H9 (cell line): ENCODE measurements around the gene EIF1AD. TPM values are rescaled to one million over a fixed set of nuclear protein-coding genes. Genes with fewer than 3 reads are reported as not detected.

Experiments
- DNase-seq: peaks from one replicate; pipeline ENCODE4 v3.0.0-alpha.2; 2017
- H2AFZ ChIP-seq: one replicate; pipeline ENCODE4 v1.6.1; 2013; ENCODE audit warnings: mild to moderate bottlenecking, low read length, control low read depth, moderate library complexity
- H2AK5ac ChIP-seq: 2 replicates; pipeline ENCODE4 v1.6.1; 2013; ENCODE audit warnings: low read length, control low read depth, mixed read lengths; ENCODE audit not compliant: insufficient read length
- H2BK120ac ChIP-seq: one replicate; pipeline ENCODE4 v1.6.1; 2013; ENCODE audit warnings: low read depth, mild to moderate bottlenecking, low read length, control low read depth, inconsistent platforms; ENCODE audit not compliant: poor library complexity, severe bottlenecking
- H2BK12ac ChIP-seq: 2 replicates; pipeline ENCODE4 v1.6.1; 2013; ENCODE audit warnings: low read length, control low read depth, mixed read lengths, low read depth; ENCODE audit not compliant: insufficient read length
- H2BK15ac ChIP-seq: 2 replicates; pipeline ENCODE4 v1.6.1; 2013; ENCODE audit warnings: low read depth, low read length, control low read depth
- H2BK20ac ChIP-seq: one replicate; pipeline ENCODE4 v1.6.1; 2013; ENCODE audit warnings: low read depth, mild to moderate bottlenecking, low read length, control low read depth, inconsistent platforms; ENCODE audit not compliant: poor library complexity, severe bottlenecking
- H2BK5ac ChIP-seq: 2 replicates; pipeline ENCODE4 v1.6.1; 2013; ENCODE audit warnings: low read length, control low read depth, mixed read lengths; ENCODE audit not compliant: insufficient read length
- H3K14ac ChIP-seq: 2 replicates; pipeline ENCODE4 v1.6.1; 2013; ENCODE audit warnings: low read length, control low read depth; ENCODE audit not compliant: insufficient read depth
- H3K18ac ChIP-seq: 2 replicates; pipeline ENCODE4 v1.6.1; 2013; ENCODE audit warnings: low read depth, mild to moderate bottlenecking, mixed read lengths, low read length, control low read depth; ENCODE audit not compliant: insufficient read length
- H3K23ac ChIP-seq: 2 replicates; pipeline ENCODE4 v1.6.1; 2013; ENCODE audit warnings: low read length, control low read depth, mixed read lengths, low read depth; ENCODE audit not compliant: insufficient read length
- H3K23me2 ChIP-seq: 2 replicates; pipeline ENCODE4 v1.6.1; 2013; ENCODE audit warnings: low read depth, mild to moderate bottlenecking, mixed read lengths, low read length, control low read depth; ENCODE audit not compliant: insufficient read length, poor library complexity, severe bottlenecking
- H3K27ac ChIP-seq: 2 replicates; pipeline ENCODE4 v1.5.1; 2013; ENCODE audit warnings: low read length, control low read depth, mixed read lengths, low read depth; ENCODE audit not compliant: insufficient read length
- H3K27me3 ChIP-seq: 2 replicates; pipeline ENCODE4 v1.6.1; 2013; ENCODE audit warnings: low read length, control low read depth, inconsistent platforms; ENCODE audit not compliant: insufficient read depth
- H3K4ac ChIP-seq: 2 replicates; pipeline ENCODE4 v1.6.1; 2013; ENCODE audit warnings: low read depth, mild to moderate bottlenecking, control low read depth, inconsistent platforms, low read length, moderate library complexity
- H3K4me1 ChIP-seq: 2 replicates; pipeline ENCODE4 v1.6.1; 2013; ENCODE audit warnings: low read length, control low read depth, inconsistent platforms; ENCODE audit not compliant: insufficient read depth
- H3K4me2 ChIP-seq: 2 replicates; pipeline ENCODE4 v1.6.1; 2013; ENCODE audit warnings: low read length, control low read depth, mixed read lengths; ENCODE audit not compliant: insufficient read length, insufficient read depth
- H3K56ac ChIP-seq: 2 replicates; pipeline ENCODE4 v1.6.1; 2013; ENCODE audit warnings: low read depth, mild to moderate bottlenecking, mixed read lengths, low read length, control low read depth; ENCODE audit not compliant: insufficient read length
- H3K79me1 ChIP-seq: 2 replicates; pipeline ENCODE4 v1.6.1; 2013; ENCODE audit warnings: low read depth, mild to moderate bottlenecking, moderate library complexity, low read length, control low read depth, inconsistent platforms; ENCODE audit not compliant: insufficient read depth, poor library complexity, severe bottlenecking
- H3K79me2 ChIP-seq: 2 replicates; pipeline ENCODE4 v1.6.1; 2013; ENCODE audit warnings: low read length, control low read depth, inconsistent platforms; ENCODE audit not compliant: insufficient read depth
- H3K9ac ChIP-seq: 2 replicates; pipeline ENCODE4 v1.6.1; 2013; ENCODE audit warnings: low read length, control low read depth, mixed read lengths; ENCODE audit not compliant: insufficient read length; ENCODE audit errors: extremely low read depth
- H3K9me3 ChIP-seq: one replicate; pipeline ENCODE4 v1.6.1; 2013; ENCODE audit warnings: low read depth, low read length, inconsistent platforms; ENCODE audit not compliant: control insufficient read depth
- H3T11ph ChIP-seq: one replicate; pipeline ENCODE4 v1.6.1; 2013; ENCODE audit warnings: mild to moderate bottlenecking, low read length, control low read depth, inconsistent platforms
- H4K20me1 ChIP-seq: one replicate; pipeline ENCODE4 v1.6.1; 2013; ENCODE audit not compliant: control insufficient read depth, insufficient read length, insufficient read depth
- H4K5ac ChIP-seq: 2 replicates; pipeline ENCODE4 v1.6.1; 2013; ENCODE audit warnings: low read depth, mild to moderate bottlenecking, mixed read lengths, low read length, control low read depth; ENCODE audit not compliant: insufficient read length
- H4K8ac ChIP-seq: replicated peaks from 2 replicates; pipeline ENCODE4 v1.6.1; 2013; ENCODE audit warnings: low read length, control low read depth, mixed read lengths, low read depth; ENCODE audit not compliant: insufficient read length
- H4K91ac ChIP-seq: 2 replicates; pipeline ENCODE4 v1.6.1; 2013; ENCODE audit warnings: low read depth, mild to moderate bottlenecking, moderate library complexity, mixed read lengths, low read length, control low read depth; ENCODE audit not compliant: insufficient read length
- H3K27ac Mint-ChIP-seq, 3 experiments: 2 replicates in 2 of 3; 3 replicates in 1 of 3; pipeline ENCODE4 v1.8.0; 2020 to 2021; ENCODE audit warnings: mixed read lengths in 3 of 3, mild to moderate bottlenecking in 1 of 3, moderate library complexity in 1 of 3
- H3K27me3 Mint-ChIP-seq: 2 replicates; pipeline ENCODE4 v1.8.0; 2021; ENCODE audit warnings: low read depth, mild to moderate bottlenecking, moderate library complexity, mixed read lengths
- H3K36me3 Mint-ChIP-seq, 3 experiments: 2 replicates in 2 of 3; 3 replicates in 1 of 3; pipeline ENCODE4 v1.8.0; 2020 to 2021; ENCODE audit warnings: low read depth in 3 of 3, mixed read lengths in 3 of 3; ENCODE audit not compliant: insufficient read depth in 1 of 3
- H3K4me1 Mint-ChIP-seq, 2 experiments: 2 replicates each; pipeline ENCODE4 v1.8.0; 2020; ENCODE audit warnings: mixed read lengths in 2 of 2
- H3K4me3 Mint-ChIP-seq, 2 experiments: 2 replicates in 1 of 2; 3 replicates in 1 of 2; pipeline ENCODE4 v1.8.0; 2020 to 2021; ENCODE audit warnings: mild to moderate bottlenecking in 2 of 2, mixed read lengths in 2 of 2, moderate library complexity in 1 of 2
- H3K9me3 Mint-ChIP-seq, 2 experiments: 2 replicates in 1 of 2; 3 replicates in 1 of 2; pipeline ENCODE4 v1.8.0; 2020; ENCODE audit warnings: mild to moderate bottlenecking in 2 of 2, mixed read lengths in 2 of 2, moderate library complexity in 1 of 2
- WGBS: extraction: QIAGEN DNeasy Blood & Tissue Kit; methylation state at CpG from one replicate; pipeline ENCODE4 v1.1.7; 2013; ENCODE audit warnings: missing lambda C conversion rate, low lambda C conversion rate, mixed read lengths; ENCODE audit not compliant: insufficient read length; ENCODE audit errors: extremely low coverage; 5-methylcytosine and 5-hydroxymethylcytosine counted together
- total RNA-seq: library from RNA; stranded (reverse); gene quantifications from 2 replicates; pipeline ENCODE4 v1.2.1, GENCODE V29; 2021
- TF ChIP-seq, protein P1 (sequence below): fragments of 200-600 bp; sonication (generic); conservative IDR thresholded peaks from 3 replicates; pipeline ENCODE4 v1.8.0; 2021; ENCODE audit warnings: antibody characterized with exemption, mild to moderate bottlenecking

Gene EIF1AD
- total RNA-seq, 1 experiment from 2014 or later = 46.7 TPM

GRCh38 chr11:65958291-65958690 lies 43.7 kb downstream of the EIF1AD start:
- Histone ChIP-seq H3K9ac (no peak overlapping the region), H3K4me2 (no peak overlapping the region)
- WGBS = no CpG with 5 or more reads among the region's 4 CpGs

More at GRCh38 chr11:65958291-65958690, 43.7 kb downstream of the EIF1AD start:
- no peak overlapping the region for H4K8ac ChIP-seq
- H3T11ph ChIP-seq = no peak overlapping the region
- no peaks in the 10 kb centered on the region for H3K27me3 ChIP-seq
- no peak overlapping the region for H4K91ac ChIP-seq
- H3K27ac ChIP-seq = no peak overlapping the region
- DNase-seq = no peak
- H2BK120ac ChIP-seq = no peak overlapping the region
- peaks cover 3% of the 10 kb centered on the region for H3K23me2 ChIP-seq
- H3K79me1 ChIP-seq = peaks cover 5% of the 10 kb centered on the region
- no peaks in the 10 kb centered on the region; a peak in 1 of 5 replicates for H3K9me3 Mint-ChIP-seq
- H3K27me3 Mint-ChIP-seq = no peaks in the 10 kb centered on the region; the same call in 1 of the 2 replicates
- TF ChIP-seq, protein P1, sequence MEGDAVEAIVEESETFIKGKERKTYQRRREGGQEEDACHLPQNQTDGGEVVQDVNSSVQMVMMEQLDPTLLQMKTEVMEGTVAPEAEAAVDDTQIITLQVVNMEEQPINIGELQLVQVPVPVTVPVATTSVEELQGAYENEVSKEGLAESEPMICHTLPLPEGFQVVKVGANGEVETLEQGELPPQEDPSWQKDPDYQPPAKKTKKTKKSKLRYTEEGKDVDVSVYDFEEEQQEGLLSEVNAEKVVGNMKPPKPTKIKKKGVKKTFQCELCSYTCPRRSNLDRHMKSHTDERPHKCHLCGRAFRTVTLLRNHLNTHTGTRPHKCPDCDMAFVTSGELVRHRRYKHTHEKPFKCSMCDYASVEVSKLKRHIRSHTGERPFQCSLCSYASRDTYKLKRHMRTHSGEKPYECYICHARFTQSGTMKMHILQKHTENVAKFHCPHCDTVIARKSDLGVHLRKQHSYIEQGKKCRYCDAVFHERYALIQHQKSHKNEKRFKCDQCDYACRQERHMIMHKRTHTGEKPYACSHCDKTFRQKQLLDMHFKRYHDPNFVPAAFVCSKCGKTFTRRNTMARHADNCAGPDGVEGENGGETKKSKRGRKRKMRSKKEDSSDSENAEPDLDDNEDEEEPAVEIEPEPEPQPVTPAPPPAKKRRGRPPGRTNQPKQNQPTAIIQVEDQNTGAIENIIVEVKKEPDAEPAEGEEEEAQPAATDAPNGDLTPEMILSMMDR = no peak
- no peak overlapping the region for H4K5ac ChIP-seq
- no peak overlapping the region for H2AFZ ChIP-seq
- H2AK5ac ChIP-seq = no peak overlapping the region
- no peak overlapping the region for H3K4ac ChIP-seq
- H3K9me3 ChIP-seq = no peaks in the 10 kb centered on the region
- peaks cover 3% of the 10 kb centered on the region; the same call in 1 of the 2 replicates for H3K4me1 ChIP-seq
- no peak overlapping the region for H2BK5ac ChIP-seq
- H3K79me2 ChIP-seq = peaks cover 10% of the 10 kb centered on the region; the same call in 1 of the 2 replicates
- H3K27ac Mint-ChIP-seq = peak overlapping the region; percentile 15 to 76 (median 53); a peak in 2 of 7 replicates
- peaks cover 11 to 16% of the 10 kb centered on the region in 2 experiments for H3K4me1 Mint-ChIP-seq
- peaks cover 3 to 11% (median 4%) of the 10 kb centered on the region in 3 experiments; a peak in 4 of 7 replicates for H3K36me3 Mint-ChIP-seq
- H2BK12ac ChIP-seq = no peak overlapping the region
- H3K23ac ChIP-seq = no peak overlapping the region
- no peak overlapping the region for H2BK15ac ChIP-seq
- H3K14ac ChIP-seq = no peak overlapping the region
- H3K18ac ChIP-seq = no peak overlapping the region
- no peak overlapping the region for H3K4me3 Mint-ChIP-seq
- no peak overlapping the region for H2BK20ac ChIP-seq
- no peak overlapping the region for H3K56ac ChIP-seq
- no peaks in the 10 kb centered on the region for H4K20me1 ChIP-seq
